GM23248 (cell line): ENCODE results near the gene BEST2. TPM values are rescaled to one million over a fixed set of nuclear protein-coding genes. Genes with fewer than 3 reads are reported as not detected.

Experiments used
- DNase-seq: peaks from one replicate; pipeline ENCODE4 v3.0.0-alpha.2; 2015
- H2AFZ ChIP-seq: fragments of 200-600 bp; sonication (generic); 2 replicates; pipeline ENCODE4 v1.6.1; 2016; ENCODE audit warnings: antibody characterized with exemption
- H3F3A ChIP-seq: fragments of 200-600 bp; sonication (generic); 2 replicates; pipeline ENCODE4 v1.6.1; 2016; ENCODE audit warnings: mild to moderate bottlenecking, antibody characterized with exemption, mixed run types; ENCODE audit not compliant: insufficient read depth
- H3K27ac ChIP-seq: fragments of 200-600 bp; sonication (generic); 2 replicates; pipeline ENCODE4 v1.5.1; 2016; ENCODE audit warnings: mild to moderate bottlenecking
- H3K27me3 ChIP-seq: fragments of 200-600 bp; sonication (generic); replicated peaks from 2 replicates; pipeline ENCODE4 v1.6.1; 2016; ENCODE audit warnings: mild to moderate bottlenecking; ENCODE audit not compliant: insufficient read depth
- H3K36me3 ChIP-seq: fragments of 200-600 bp; sonication (generic); 2 replicates; pipeline ENCODE4 v1.6.1; 2016; ENCODE audit warnings: low read depth, mild to moderate bottlenecking
- H3K4me1 ChIP-seq: fragments of 200-600 bp; sonication (generic); 2 replicates; pipeline ENCODE4 v1.6.1; 2016; ENCODE audit warnings: mild to moderate bottlenecking; ENCODE audit not compliant: insufficient read depth
- H3K4me2 ChIP-seq: fragments of 200-600 bp; sonication (generic); one replicate; pipeline ENCODE4 v1.6.1; 2016; ENCODE audit warnings: mild to moderate bottlenecking; ENCODE audit not compliant: unreplicated experiment
- H3K4me3 ChIP-seq: fragments of 200-600 bp; sonication (generic); 2 replicates; pipeline ENCODE4 v1.5.1; 2016; ENCODE audit warnings: mild to moderate bottlenecking
- H3K79me2 ChIP-seq: fragments of 200-600 bp; sonication (generic); 2 replicates; pipeline ENCODE4 v1.6.1; 2016; ENCODE audit warnings: mild to moderate bottlenecking; ENCODE audit not compliant: insufficient read depth
- H3K9ac ChIP-seq: fragments of 200-600 bp; sonication (generic); 2 replicates; pipeline ENCODE4 v1.6.1; 2016; ENCODE audit warnings: mild to moderate bottlenecking
- H3K9me2 ChIP-seq: fragments of 200-600 bp; sonication (generic); 2 replicates; pipeline ENCODE4 v1.6.1; 2016; ENCODE audit warnings: mixed run types, mild to moderate bottlenecking, moderate library complexity; ENCODE audit not compliant: insufficient read depth
- H3K9me3 ChIP-seq: fragments of 200-600 bp; sonication (generic); one replicate; pipeline ENCODE4 v1.6.1; 2017; ENCODE audit warnings: low read depth
- H4K20me1 ChIP-seq: fragments of 200-600 bp; sonication (generic); 2 replicates; pipeline ENCODE4 v1.6.0; 2016; ENCODE audit not compliant: insufficient read depth
- EZH2 ChIP-seq: fragments of 200-600 bp; sonication (generic); IDR thresholded peaks from 2 replicates; pipeline ENCODE4 v1.6.1; 2018; ENCODE audit warnings: antibody characterized with exemption, mild to moderate bottlenecking; ENCODE audit not compliant: insufficient read depth, poor library complexity, severe bottlenecking
- EZH2phosphoT487 ChIP-seq: fragments of 200-600 bp; sonication (generic); IDR thresholded peaks from 2 replicates; pipeline ENCODE4 v1.6.1; 2018; ENCODE audit warnings: antibody characterized with exemption, moderate library complexity, mild to moderate bottlenecking, low read depth; ENCODE audit not compliant: insufficient read depth
- WGBS, 2 experiments: methylation state at CpG; one replicate each; pipeline ENCODE4 v1.1.6; 2015 to 2017; ENCODE audit warnings: low lambda C conversion rate in 2 of 2, low coverage in 1 of 2; ENCODE audit errors: missing lambda C conversion rate in 2 of 2; 5-methylcytosine and 5-hydroxymethylcytosine counted together
- in situ Hi-C: fragments of 300-500 bp; cut with MboI; formaldehyde crosslinking; loops from 2 replicates; pipeline ENCODE4 v1.15.0; 2020
- polyA plus RNA-seq: library from polyadenylated mRNA; unstranded; fragments of >200 nt; fragmentation: Nextera tagmentation; extraction: Ambion mirVana; gene quantifications from 2 replicates; pipeline ENCODE4 v1.2.1, GENCODE V29; 2016
- total RNA-seq: library from RNA; depleted of rRNA; stranded (reverse); fragments of >200 nt; shearing (Covaris generic); gene quantifications from 2 replicates; pipeline ENCODE4 v1.2.3, GENCODE V29; 2014

BEST2 gene
- total and polyA plus RNA-seq, 2 experiments from 2014 or later, result not detected

GRCh38 chr19:12733369-12734214 lies 18.0 kb upstream of the BEST2 start:
- 0 out of 2 replicates have a peak overlapping the region, but pooled peaks have one; percentile 44 for H2AFZ ChIP-seq

GRCh38 chr19:12736995-12737834 lies 14.4 kb upstream of the BEST2 start, which contains the start of gene GET3:
GET3 (plus strand) TSS chr19:12737497; CDS start chr19:12737506, 9 bp downstream.
- H3K79me2 ChIP-seq, result peaks cover 57% of the 10 kb centered on the region
- H2AFZ ChIP-seq, result peak within 1 kb of the TSS; percentile 90
- peaks cover 18% of the 10 kb centered on the region; the same call in 1 of the 2 replicates for H3K4me1 ChIP-seq
- peak within 1 kb of the TSS; percentile 88 for H3K9ac ChIP-seq
- DNase-seq, result peak; percentile 99
- WGBS, 2 experiments, result 0 to 2% methylated on average over 28 to 29 of the region's 29 CpGs
- H3K9me3 ChIP-seq, result no peaks in the 10 kb centered on the region
- no peaks in the 10 kb centered on the region for H3K27me3 ChIP-seq
- peak within 1 kb of the TSS; percentile 90 for H3K4me2 ChIP-seq
- H3K9me2 ChIP-seq, result no peaks in the 10 kb centered on the region
- H3K36me3 ChIP-seq, result peaks cover 5% of the 10 kb centered on the region; the same call in 1 of the 2 replicates
- peak within 1 kb of the TSS; percentile 89 for H3K4me3 ChIP-seq
- H4K20me1 ChIP-seq, result no peaks in the 10 kb centered on the region; the same call in 1 of the 2 replicates
- peak within 1 kb of the TSS; percentile 92 for H3K27ac ChIP-seq
- TF ChIP-seq EZH2 (no peak), EZH2phosphoT487 (no peak)
- in situ Hi-C loops, result no loop called here
- H3F3A ChIP-seq, result peaks cover 8% of the 10 kb centered on the region; the same call in 1 of the 2 replicates

More at GRCh38 chr19:12733369-12734214, 18.0 kb upstream of the BEST2 start:
- TF ChIP-seq EZH2phosphoT487 (0 out of 2 replicates have a peak, but pooled peaks have one; percentile 73), EZH2 (no peak)
- Histone ChIP-seq H3K79me2 (peaks cover 70% of the 10 kb centered on the region), H4K20me1 (no peaks in the 10 kb centered on the region; the same call in 1 of the 2 replicates), H3K36me3 (peaks cover 17% of the 10 kb centered on the region; the same call in 1 of the 2 replicates), H3K9me3 (no peaks in the 10 kb centered on the region), H3K27me3 (no peaks in the 10 kb centered on the region), H3K4me1 (peaks cover 18% of the 10 kb centered on the region; the same call in 1 of the 2 replicates), H3K27ac (peak overlapping the region; percentile 84), H3K4me2 (peak overlapping the region; percentile 91), H3K9me2 (no peaks in the 10 kb centered on the region), H3K9ac (peak overlapping the region; percentile 97), H3K4me3 (peak overlapping the region; percentile 92), H3F3A (peaks cover 8% of the 10 kb centered on the region; the same call in 1 of the 2 replicates)
- peak; percentile 85 for DNase-seq
- in situ Hi-C loops, result no loop called here
- WGBS, 2 experiments, result 1 to 2% methylated on average over 15 of the region's 15 CpGs

GRCh38 chr19:12737835-12738351 lies 13.7 kb upstream of the BEST2 start:
- Histone ChIP-seq H2AFZ (peak overlapping the region; percentile 90), H3K9me2 (no peaks in the 10 kb centered on the region), H3K4me3 (peak overlapping the region; percentile 89), H3K9ac (peak overlapping the region; percentile 88), H3K4me2 (peak overlapping the region; percentile 90), H3K27me3 (no peaks in the 10 kb centered on the region), H3K79me2 (peaks cover 51% of the 10 kb centered on the region), H4K20me1 (no peaks in the 10 kb centered on the region; the same call in 1 of the 2 replicates), H3K4me1 (peaks cover 15% of the 10 kb centered on the region; the same call in 1 of the 2 replicates), H3K36me3 (peaks cover 5% of the 10 kb centered on the region; the same call in 1 of the 2 replicates), H3K27ac (peak overlapping the region; percentile 92), H3F3A (peaks cover 8% of the 10 kb centered on the region; the same call in 1 of the 2 replicates), H3K9me3 (no peaks in the 10 kb centered on the region)
- WGBS, 2 experiments, result 12 to 15% methylated on average over 13 of the region's 13 CpGs
- DNase-seq, result peak; percentile 28
- in situ Hi-C loops, result no loop called here
- no peak for TF ChIP-seq EZH2
- TF ChIP-seq EZH2phosphoT487, result no peak
